GM18907 (cell line): ENCODE measurements around the gene PITPNC1.
"Not testable (repeated sequence)": the region's sequence is repeated elsewhere in the genome, so short reads cannot be mapped to it uniquely, and the experiment has no call there.

Experiments used
- ATAC-seq: cut with Tn5 transposase; IDR thresholded peaks from one replicate; pipeline ENCODE4 v1.9.1; 2021; ENCODE audit warnings: mild to moderate bottlenecking, moderate library complexity; ENCODE audit not compliant: unreplicated experiment

The PITPNC1 gene

DNA sequence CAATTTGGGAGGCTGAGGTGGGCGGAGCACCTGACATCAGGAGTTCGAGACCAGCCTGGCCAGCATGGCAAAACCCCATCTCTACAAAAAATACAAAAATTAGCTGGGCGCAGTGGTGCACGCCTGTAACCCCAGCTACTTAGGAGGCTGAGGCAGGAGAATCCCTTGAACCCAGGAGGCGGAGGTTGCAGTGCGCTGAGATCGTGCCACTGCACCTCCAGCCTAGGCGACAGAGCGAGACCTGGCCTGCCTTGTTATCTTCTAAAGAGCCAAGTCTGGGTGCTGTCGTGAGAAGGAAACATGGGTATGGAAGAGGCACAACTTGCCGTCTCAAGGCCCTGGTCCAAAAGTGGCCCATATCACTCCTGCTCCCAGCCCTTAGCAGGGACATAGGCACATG lies 103.9 kb downstream of the PITPNC1 start:
- not testable (repeated sequence) for ATAC-seq

GRCh38 chr17:67481808-67482207 lies 104.7 kb downstream of the PITPNC1 start:
- ATAC-seq: no peak

DNA sequence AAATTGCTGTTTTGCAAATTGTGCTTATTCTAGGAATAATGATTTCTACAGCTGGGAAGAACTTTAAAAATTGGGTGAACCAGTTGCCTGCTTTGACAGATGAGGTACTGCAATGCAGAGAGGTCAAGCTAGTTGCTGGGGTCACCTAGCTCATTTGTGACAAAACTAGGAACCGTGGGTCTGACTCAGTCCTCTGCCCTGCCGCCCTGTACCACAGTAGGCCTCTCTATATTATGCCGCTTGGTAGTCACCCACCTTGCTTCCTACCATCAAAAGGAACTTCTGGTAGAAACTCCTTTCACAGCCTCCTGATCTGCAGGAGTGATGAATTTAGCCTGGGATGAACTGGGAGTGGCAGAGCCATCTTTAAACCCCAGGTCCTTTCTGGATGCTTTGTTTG lies 105.7 kb downstream of the PITPNC1 start:
- ATAC-seq: no peak

DNA sequence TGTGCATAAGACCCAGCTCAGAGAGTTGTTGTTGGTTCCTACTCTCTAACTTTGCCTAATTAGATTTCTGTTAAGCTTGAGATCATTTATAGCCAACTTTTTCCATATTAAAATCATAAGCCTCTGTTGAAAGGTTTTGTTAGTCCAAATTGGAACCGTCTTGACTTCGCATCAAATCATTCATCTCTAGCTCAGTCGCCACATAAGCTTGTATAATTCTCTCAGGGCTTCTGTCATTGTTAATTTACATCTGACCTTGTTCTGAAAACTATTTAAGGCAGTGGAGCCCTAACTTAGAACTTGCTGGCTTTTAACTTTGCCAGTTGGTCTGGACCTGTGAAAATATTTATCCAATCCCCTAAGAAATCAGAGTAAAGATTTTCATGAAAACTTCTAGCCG lies 107.2 kb downstream of the PITPNC1 start:
- no peak for ATAC-seq

DNA sequence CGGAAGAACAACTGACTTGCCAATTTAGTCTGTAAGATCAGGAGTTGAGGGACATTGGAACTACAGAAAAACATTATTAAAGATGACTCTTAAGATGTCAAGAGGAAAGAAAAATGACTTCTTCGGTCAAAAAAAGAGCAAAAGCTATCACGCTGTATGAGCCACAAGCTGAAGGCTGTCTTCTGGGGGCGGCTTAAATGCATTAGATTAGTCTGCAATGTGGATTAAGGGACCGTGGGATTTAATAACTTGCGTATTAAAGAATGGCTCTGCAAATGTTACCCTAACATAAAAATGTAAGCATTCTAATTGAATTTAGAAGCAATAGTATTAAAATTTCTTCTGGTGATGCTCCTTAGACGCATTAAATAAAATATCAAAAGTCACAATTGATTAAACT lies 108.6 kb downstream of the PITPNC1 start:
- ATAC-seq: no peak

- ATAC-seq: no peak
Observed at GRCh38 chr17:67487506-67487905, 110.4 kb downstream of the PITPNC1 start.

DNA sequence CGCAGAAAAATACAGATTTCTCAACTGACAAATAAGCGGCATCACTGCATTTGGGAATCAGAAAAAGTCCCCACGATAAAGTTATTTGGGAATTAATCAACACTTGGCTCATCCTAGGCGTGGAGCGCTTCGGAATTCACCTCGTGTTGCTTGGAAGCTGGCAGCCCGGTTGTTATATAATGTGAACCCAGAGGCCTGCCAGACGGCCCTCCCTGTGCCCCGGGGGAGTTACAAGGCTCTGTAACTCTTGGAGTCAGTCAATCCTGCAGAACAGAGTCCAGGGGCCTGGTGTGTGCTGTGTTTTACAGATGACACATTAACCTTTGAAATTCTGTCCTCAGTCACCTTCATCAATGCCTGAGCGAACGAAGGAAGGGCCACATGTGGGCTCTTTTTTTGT lies 111.1 kb downstream of the PITPNC1 start:
- ATAC-seq: no peak

- ATAC-seq: no peak
Observed at GRCh38 chr17:67488768-67489167, 111.7 kb downstream of the PITPNC1 start.

DNA sequence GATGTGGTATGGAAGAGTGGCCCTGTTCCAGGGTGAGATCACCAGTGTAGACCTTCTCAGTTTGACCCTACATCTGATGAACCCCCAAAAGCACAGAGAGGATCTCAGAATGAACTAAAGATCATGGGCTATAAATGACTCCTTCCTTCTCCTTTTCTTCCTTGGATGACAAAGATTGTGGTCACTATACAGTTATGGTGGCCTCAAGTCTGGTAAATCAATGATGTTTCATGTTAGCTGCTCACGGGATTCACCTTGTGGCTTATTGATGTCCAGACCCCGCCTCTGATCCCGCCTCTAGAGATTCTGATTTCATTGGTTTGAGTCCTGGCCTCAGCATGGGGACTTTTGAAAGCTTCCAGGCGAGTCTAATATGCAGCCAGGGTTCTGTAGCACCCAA lies 112.2 kb downstream of the PITPNC1 start:
- ATAC-seq: no peak

GRCh38 chr17:67490471-67490870 lies 113.4 kb downstream of the PITPNC1 start:
- no peak for ATAC-seq

DNA sequence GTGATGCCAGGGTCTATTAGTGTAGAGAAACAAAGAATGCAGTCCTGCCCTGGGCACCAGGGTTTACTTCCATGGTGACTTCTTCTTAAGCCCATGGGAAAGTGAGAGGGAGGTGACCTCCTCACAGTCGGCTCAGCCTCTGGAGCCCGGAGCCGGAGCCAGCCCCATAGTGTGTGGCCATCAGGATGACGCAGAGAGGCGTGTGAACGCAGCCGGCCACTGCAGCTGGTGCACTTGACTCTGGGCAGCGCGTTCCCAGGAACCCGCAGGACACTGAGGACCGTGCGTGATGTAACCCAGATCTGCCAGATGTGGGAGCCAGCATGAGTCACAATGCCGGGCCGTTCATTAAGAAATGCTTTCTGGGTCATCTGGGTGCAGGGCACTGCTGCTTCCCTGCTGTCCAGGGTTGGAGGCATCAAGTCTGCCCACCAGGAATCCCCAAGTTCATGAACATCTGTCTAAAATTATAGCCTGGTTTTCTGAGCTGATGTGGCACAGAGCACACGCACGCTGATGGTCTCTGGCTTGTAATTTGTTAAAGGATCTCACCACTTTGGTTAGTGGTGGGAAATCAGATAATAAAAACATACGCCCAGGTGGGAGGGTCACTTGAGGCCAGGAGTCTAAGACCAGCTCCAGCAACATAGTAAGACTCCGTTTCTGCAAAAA lies 114.1 kb downstream of the PITPNC1 start:
- ATAC-seq: no peak

DNA sequence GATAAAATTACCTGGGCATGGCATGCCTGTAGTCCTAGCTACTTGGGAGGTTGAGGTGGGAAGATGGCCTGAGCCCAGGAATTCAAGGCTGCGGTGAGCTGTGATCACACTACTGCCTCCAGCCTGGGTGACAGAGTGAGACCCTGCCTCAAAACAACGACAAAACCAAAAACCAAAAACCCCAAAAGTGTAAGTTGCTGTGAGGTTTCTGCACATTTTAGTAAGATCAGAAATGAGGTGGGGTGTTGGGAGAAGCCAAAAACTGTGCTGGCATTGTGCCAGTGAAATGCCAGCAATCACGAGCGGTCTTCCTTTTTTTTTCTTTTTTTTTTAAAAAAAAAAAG lies 114.6 kb downstream of the PITPNC1 start:
- ATAC-seq: no peak

GRCh38 chr17:67492251-67492740 lies 115.2 kb downstream of the PITPNC1 start:
- ATAC-seq: no peak

- no peak for ATAC-seq
Observed at GRCh38 chr17:67492824-67493517, 115.9 kb downstream of the PITPNC1 start.

DNA sequence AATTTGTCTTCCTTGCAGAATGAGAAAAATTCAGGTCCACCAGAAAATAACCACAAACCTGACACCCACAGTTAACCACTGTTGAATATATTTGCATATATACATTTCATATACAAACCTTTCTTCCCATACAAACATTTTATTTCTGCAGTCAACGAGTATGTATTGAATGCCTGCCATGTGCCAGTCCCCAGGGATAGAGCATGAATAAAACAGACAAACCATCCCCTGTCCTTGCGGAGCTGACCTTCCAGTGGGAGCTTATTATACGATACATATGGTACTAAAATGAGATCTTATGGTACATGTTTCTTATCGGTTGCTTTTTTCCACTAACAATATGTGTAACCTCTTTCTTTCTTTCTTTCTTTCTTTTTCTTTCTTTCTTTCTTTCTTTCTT lies 116.7 kb downstream of the PITPNC1 start:
- ATAC-seq: no peak

- ATAC-seq: not testable (repeated sequence)
Observed at GRCh38 chr17:67495534-67495933, 118.5 kb downstream of the PITPNC1 start.

DNA sequence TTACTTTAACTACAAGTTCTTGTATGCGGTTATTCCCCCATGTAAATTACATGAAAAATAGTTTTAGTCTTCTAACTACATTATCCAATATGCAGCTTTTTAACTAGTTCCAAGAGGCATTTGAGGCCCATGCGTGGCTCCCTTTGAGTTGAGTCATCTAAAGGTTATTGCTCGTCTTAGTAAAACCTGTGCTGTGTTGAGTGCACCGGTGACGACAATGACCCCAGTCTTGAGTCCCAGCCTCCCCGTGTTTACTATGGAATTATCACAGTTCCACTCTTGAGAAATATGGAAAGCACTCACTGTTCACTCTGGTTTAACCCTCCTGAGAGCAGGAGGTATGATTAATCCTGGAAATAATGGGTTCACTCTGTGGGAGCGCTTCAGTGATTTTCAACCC lies 119.2 kb downstream of the PITPNC1 start:
- no peak for ATAC-seq

DNA sequence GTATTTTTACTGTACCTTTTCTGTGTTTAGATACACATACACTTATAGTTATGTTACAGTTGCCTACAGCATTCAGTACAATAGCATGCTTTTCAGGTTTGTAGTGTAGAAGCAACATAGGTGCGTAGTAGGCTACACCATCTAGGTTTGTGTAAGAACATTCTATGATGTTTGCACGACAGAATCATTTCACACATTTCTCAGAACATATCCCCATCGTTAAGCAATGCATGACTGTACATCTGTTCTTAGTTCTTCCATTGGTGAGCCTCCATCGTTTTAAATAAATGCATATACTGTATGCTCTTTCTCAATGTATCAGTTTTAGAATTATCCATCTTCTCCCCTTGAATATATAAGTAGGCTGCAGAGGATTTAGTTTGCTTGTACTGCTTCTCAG lies 122.6 kb downstream of the PITPNC1 start:
- ATAC-seq: no peak

DNA sequence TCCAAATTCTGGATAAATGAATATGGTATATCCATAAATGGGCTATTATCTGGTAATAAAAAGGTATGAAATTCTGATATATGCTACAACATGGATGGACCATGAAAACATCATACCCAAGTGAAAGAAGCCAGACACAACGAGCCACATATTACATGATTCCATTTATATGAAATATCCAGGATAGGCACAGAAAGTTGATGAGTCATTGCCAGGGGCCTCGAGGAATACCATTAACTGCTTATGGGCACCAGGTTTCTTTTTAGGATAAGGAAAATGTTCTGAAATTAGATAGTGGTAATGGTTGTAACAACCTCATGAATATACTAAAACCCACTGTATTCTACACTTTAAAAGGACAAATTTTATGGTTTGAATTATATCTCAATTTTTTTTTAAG lies 123.2 kb downstream of the PITPNC1 start:
- ATAC-seq: no peak

DNA sequence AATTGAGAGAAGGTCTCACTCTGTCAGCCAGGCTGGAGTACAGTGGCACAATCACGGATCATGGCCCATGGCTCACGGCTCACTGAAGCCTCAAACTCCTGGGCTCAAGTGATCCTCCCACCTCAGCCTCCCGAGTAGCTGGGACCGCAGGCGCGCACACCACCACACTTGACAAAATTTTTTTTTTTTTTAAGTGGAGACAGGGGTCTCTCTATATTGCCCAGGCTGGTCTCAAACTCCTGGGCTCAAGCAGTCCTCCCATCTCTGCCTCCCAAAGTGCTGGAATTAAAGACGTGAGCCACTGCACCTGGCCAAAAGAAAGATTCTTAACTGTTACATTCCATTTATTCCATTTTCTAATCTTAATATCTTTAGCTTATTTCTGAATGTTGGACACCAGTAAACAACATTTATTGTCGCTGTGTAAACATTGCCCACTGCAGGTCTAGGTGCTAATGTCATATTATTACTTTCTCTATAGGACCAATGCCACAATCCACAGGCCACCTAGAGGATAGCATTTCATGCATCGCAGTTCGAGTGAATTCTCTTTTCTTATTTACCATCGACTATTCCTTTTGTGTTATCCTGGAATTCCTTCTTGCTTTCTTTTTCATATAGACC lies 123.7 kb downstream of the PITPNC1 start:
- ATAC-seq: no peak

- no peak for ATAC-seq
Observed at GRCh38 chr17:67502151-67502550, 125.1 kb downstream of the PITPNC1 start.

DNA sequence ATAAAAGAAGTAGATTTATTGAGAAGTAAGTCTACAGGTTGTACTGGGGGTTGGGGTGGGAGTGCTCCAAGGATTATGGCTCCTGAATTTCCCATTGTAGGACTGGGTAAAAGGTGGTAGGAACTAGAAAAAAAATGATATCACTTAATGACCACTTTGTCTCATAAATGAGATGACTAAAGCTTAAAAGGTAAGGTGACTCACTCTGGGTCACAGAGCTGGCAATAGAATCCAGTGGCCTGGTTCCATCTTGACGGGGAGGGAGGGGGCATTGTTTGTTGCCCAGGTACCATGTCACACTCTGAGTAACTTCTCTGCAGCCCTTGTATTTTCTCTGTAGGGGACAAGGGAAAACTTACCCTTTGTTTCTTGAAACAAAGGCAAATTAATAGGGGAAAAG lies 126.1 kb downstream of the PITPNC1 start:
- ATAC-seq: no peak
